Natural killer cell treated with Interleukin-12 subunit alpha and Interleukin-12 subunit beta and Interleukin-15 and Interleukin-18, amount 100 ng/mL, for 72 hours (primary cell): ENCODE results near the gene CEP112. TPM values are rescaled to one million over a fixed set of nuclear protein-coding genes. Genes with fewer than 3 reads are reported as not detected.
"Not testable (repeated sequence)": the region's sequence is repeated elsewhere in the genome, so short reads cannot be mapped to it uniquely, and the experiment has no call there.

Experiments
- ATAC-seq, 2 donors: fragments of 150-1000 bp; cut with Tn5 transposase in 1 of 2; sonication (Bioruptor Pico), chemical (Tn5 transposase) in 1 of 2; 2 replicates each; pipeline ENCODE4 v1.10.0; 2021
- DNase-seq: peaks from one replicate; pipeline ENCODE4 v3.0.0; 2022; ENCODE audit warnings: low spot score
- H3K27ac Mint-ChIP-seq, 2 donors: 1 replicate in 1 of 2; 2 replicates in 1 of 2; pipeline ENCODE4 v1.8.0; 2022; ENCODE audit warnings: mixed read lengths in 2 of 2, mild to moderate bottlenecking in 1 of 2, moderate library complexity in 1 of 2
- H3K27me3 Mint-ChIP-seq, 2 donors: 1 replicate in 1 of 2; 2 replicates in 1 of 2; pipeline ENCODE4 v1.8.0; 2022; ENCODE audit warnings: mixed read lengths in 2 of 2
- H3K36me3 Mint-ChIP-seq: one replicate; pipeline ENCODE4 v1.8.0; 2022; ENCODE audit warnings: mixed read lengths
- H3K4me1 Mint-ChIP-seq, 2 donors: 1 replicate in 1 of 2; 2 replicates in 1 of 2; pipeline ENCODE4 v1.8.0; 2022; ENCODE audit warnings: low read depth in 2 of 2, mixed read lengths in 2 of 2, mild to moderate bottlenecking in 1 of 2
- H3K4me3 Mint-ChIP-seq: one replicate; pipeline ENCODE4 v1.8.0; 2022; ENCODE audit warnings: mixed read lengths
- H3K9me3 Mint-ChIP-seq: 2 replicates; pipeline ENCODE4 v1.8.0; 2022; ENCODE audit warnings: mixed read lengths
- total RNA-seq, 2 donors: library from RNA; stranded (reverse); gene quantifications; one replicate each; pipeline ENCODE4 v1.2.3, GENCODE V29; 2022

CEP112 gene
- total RNA-seq, 2 donors from 2014 or later, result 2.3 to 5.5 TPM

GRCh38 chr17:65801513-65801912, 390.4 kb downstream of the CEP112 start:
- no peak overlapping the region for H3K4me3 Mint-ChIP-seq
- H3K27ac Mint-ChIP-seq, result no peak overlapping the region
- H3K36me3 Mint-ChIP-seq, result peaks cover 18% of the 10 kb centered on the region
- no peak for DNase-seq
- peaks cover 3 to 25% of the 10 kb centered on the region in 2 donors for H3K27me3 Mint-ChIP-seq
- no peaks in the 10 kb centered on the region for H3K4me1 Mint-ChIP-seq
- H3K9me3 Mint-ChIP-seq, result peaks cover 5% of the 10 kb centered on the region
- no peak for ATAC-seq

GRCh38 chr17:65800655-65801054, 391.3 kb downstream of the CEP112 start:
- Mint-ChIP-seq H3K9me3 (peaks cover 5% of the 10 kb centered on the region), H3K36me3 (peaks cover 17% of the 10 kb centered on the region), H3K4me3 (no peak overlapping the region), H3K27ac (no peak overlapping the region), H3K27me3 (peaks cover 6 to 25% of the 10 kb centered on the region in 2 donors), H3K4me1 (no peaks in the 10 kb centered on the region)
- no peak for DNase-seq
- no peak for ATAC-seq

- Mint-ChIP-seq H3K36me3 (peaks cover 17% of the 10 kb centered on the region), H3K4me1 (no peaks in the 10 kb centered on the region), H3K9me3 (peaks cover 5% of the 10 kb centered on the region), H3K27me3 (peaks cover 3 to 21% of the 10 kb centered on the region in 2 donors), H3K27ac (no peak overlapping the region), H3K4me3 (no peak overlapping the region)
- ATAC-seq, result no peak
- no peak for DNase-seq
Measured at GRCh38 chr17:65799869-65800268, 392.1 kb downstream of the CEP112 start.

GRCh38 chr17:65799454-65799853, 392.5 kb downstream of the CEP112 start:
- DNase-seq, result no peak
- H3K27me3 Mint-ChIP-seq, result peaks cover 3 to 24% of the 10 kb centered on the region in 2 donors
- H3K4me3 Mint-ChIP-seq, result no peak overlapping the region
- no peak for ATAC-seq
- no peak overlapping the region for H3K27ac Mint-ChIP-seq
- H3K4me1 Mint-ChIP-seq, result no peaks in the 10 kb centered on the region
- peaks cover 17% of the 10 kb centered on the region for H3K36me3 Mint-ChIP-seq
- peaks cover 5% of the 10 kb centered on the region for H3K9me3 Mint-ChIP-seq

GRCh38 chr17:65797809-65798208, 394.1 kb downstream of the CEP112 start:
- ATAC-seq (no peak), DNase-seq (no peak)
- H3K9me3 Mint-ChIP-seq, result peaks cover 5% of the 10 kb centered on the region
- H3K36me3 Mint-ChIP-seq, result peaks cover 15% of the 10 kb centered on the region
- no peaks in the 10 kb centered on the region for H3K4me1 Mint-ChIP-seq
- H3K27me3 Mint-ChIP-seq, result peaks cover 7 to 21% of the 10 kb centered on the region in 2 donors
- H3K4me3 Mint-ChIP-seq, result no peak overlapping the region
- H3K27ac Mint-ChIP-seq, result no peak overlapping the region

- H3K9me3 Mint-ChIP-seq, result no peaks in the 10 kb centered on the region
- H3K4me3 Mint-ChIP-seq, result no peak overlapping the region
- peaks cover 7 to 17% of the 10 kb centered on the region in 2 donors for H3K27me3 Mint-ChIP-seq
- ATAC-seq (no peak), DNase-seq (no peak)
- H3K27ac Mint-ChIP-seq, result no peak overlapping the region
- H3K36me3 Mint-ChIP-seq, result peaks cover 8% of the 10 kb centered on the region
- no peaks in the 10 kb centered on the region for H3K4me1 Mint-ChIP-seq
Measured at GRCh38 chr17:65797101-65797500, 394.8 kb downstream of the CEP112 start.

GRCh38 chr17:65794572-65794971, 397.4 kb downstream of the CEP112 start:
- no peak overlapping the region for H3K4me3 Mint-ChIP-seq
- ATAC-seq (no peak), DNase-seq (no peak)
- H3K36me3 Mint-ChIP-seq, result no peaks in the 10 kb centered on the region
- peaks cover 7 to 10% of the 10 kb centered on the region in 2 donors for H3K27me3 Mint-ChIP-seq
- no peaks in the 10 kb centered on the region for H3K9me3 Mint-ChIP-seq
- H3K4me1 Mint-ChIP-seq, result no peaks in the 10 kb centered on the region
- H3K27ac Mint-ChIP-seq, result no peak overlapping the region

GRCh38 chr17:65790241-65790640, 401.7 kb downstream of the CEP112 start:
- no peak for ATAC-seq
- H3K4me3 Mint-ChIP-seq, result no peak overlapping the region
- H3K27me3 Mint-ChIP-seq, result peaks cover 17 to 20% of the 10 kb centered on the region in 2 donors
- no peaks in the 10 kb centered on the region for H3K36me3 Mint-ChIP-seq
- no peak for DNase-seq
- no peaks in the 10 kb centered on the region for H3K9me3 Mint-ChIP-seq
- no peaks in the 10 kb centered on the region for H3K4me1 Mint-ChIP-seq
- H3K27ac Mint-ChIP-seq, result no peak overlapping the region

- ATAC-seq (no peak), DNase-seq (no peak)
- Mint-ChIP-seq H3K9me3 (no peaks in the 10 kb centered on the region), H3K4me3 (no peak overlapping the region), H3K36me3 (no peaks in the 10 kb centered on the region), H3K27ac (no peak overlapping the region), H3K4me1 (no peaks in the 10 kb centered on the region), H3K27me3 (peaks cover 19 to 21% of the 10 kb centered on the region in 2 donors)
Measured at GRCh38 chr17:65787503-65787902, 404.4 kb downstream of the CEP112 start.

- peaks cover 19 to 23% of the 10 kb centered on the region in 2 donors for H3K27me3 Mint-ChIP-seq
- ATAC-seq (no peak), DNase-seq (no peak)
- no peak overlapping the region for H3K27ac Mint-ChIP-seq
- no peaks in the 10 kb centered on the region for H3K36me3 Mint-ChIP-seq
- H3K9me3 Mint-ChIP-seq, result no peaks in the 10 kb centered on the region
- no peaks in the 10 kb centered on the region for H3K4me1 Mint-ChIP-seq
- no peak overlapping the region for H3K4me3 Mint-ChIP-seq
Measured at GRCh38 chr17:65786479-65786878, 405.5 kb downstream of the CEP112 start.

- DNase-seq (no peak), ATAC-seq (no peak)
- H3K27ac Mint-ChIP-seq, result no peak overlapping the region
- no peak overlapping the region for H3K4me3 Mint-ChIP-seq
- peaks cover 22 to 31% of the 10 kb centered on the region in 2 donors for H3K27me3 Mint-ChIP-seq
- no peaks in the 10 kb centered on the region for H3K9me3 Mint-ChIP-seq
- H3K4me1 Mint-ChIP-seq, result no peaks in the 10 kb centered on the region
- no peaks in the 10 kb centered on the region for H3K36me3 Mint-ChIP-seq
Measured at GRCh38 chr17:65785109-65785508, 406.8 kb downstream of the CEP112 start.

GRCh38 chr17:65783845-65784334, 408.0 kb downstream of the CEP112 start:
- no peak for DNase-seq
- Mint-ChIP-seq H3K9me3 (no peaks in the 10 kb centered on the region), H3K27ac (no peak overlapping the region), H3K4me1 (no peaks in the 10 kb centered on the region), H3K27me3 (peaks cover 19 to 25% of the 10 kb centered on the region in 2 donors), H3K4me3 (no peak overlapping the region), H3K36me3 (no peaks in the 10 kb centered on the region)
- ATAC-seq, result no peak

GRCh38 chr17:65782104-65782706, 409.7 kb downstream of the CEP112 start:
- DNase-seq, H3K9me3 Mint-ChIP-seq, H3K36me3 Mint-ChIP-seq, H3K27ac Mint-ChIP-seq, ATAC-seq, H3K4me1 Mint-ChIP-seq, H3K4me3 Mint-ChIP-seq: not testable (repeated sequence)
- H3K27me3 Mint-ChIP-seq, result peaks cover 14 to 36% of the 10 kb centered on the region in 2 donors

- Mint-ChIP-seq H3K4me1 (no peaks in the 10 kb centered on the region), H3K9me3 (no peaks in the 10 kb centered on the region), H3K27ac (no peak overlapping the region), H3K4me3 (no peak overlapping the region), H3K27me3 (peaks cover 12 to 36% of the 10 kb centered on the region in 2 donors), H3K36me3 (no peaks in the 10 kb centered on the region)
- ATAC-seq, result no peak
- DNase-seq, result no peak
Measured at GRCh38 chr17:65780111-65780510, 411.8 kb downstream of the CEP112 start.

GRCh38 chr17:65776890-65777289, 415.0 kb downstream of the CEP112 start:
- Mint-ChIP-seq H3K27ac (no peak overlapping the region), H3K4me3 (no peak overlapping the region), H3K9me3 (no peaks in the 10 kb centered on the region), H3K36me3 (no peaks in the 10 kb centered on the region), H3K27me3 (peaks cover 11 to 34% of the 10 kb centered on the region in 2 donors), H3K4me1 (peaks cover 5 to 7% of the 10 kb centered on the region in 2 donors)
- DNase-seq, result no peak
- ATAC-seq, result no peak
